Measurements from ENCODE around the gene PC.

GRCh38 chr11:66987158-66987620, 29.0 kb upstream of the PC start:
- TF ChIP-seq POLR2A (IDR thresholded peaks at IDR 0.05; ENCODE audit: low read depth, low read length) (no peak), CTCF (IDR thresholded peaks at IDR 0.05; ENCODE audit: extremely low read depth in 1 of 2, insufficient read depth in 1 of 2, low read depth in 1 of 2, low read length in 2 of 2) (no peak), POLR2AphosphoS5 (IDR thresholded peaks at IDR 0.05; ENCODE audit: insufficient read depth, low read depth, low read length) (no peak), EZH2 (IDR thresholded peaks at IDR 0.05; ENCODE audit: borderline replicate concordance, low read depth, low read length, severe bottlenecking) (no peak), FOS (IDR thresholded peaks at IDR 0.05; ENCODE audit: borderline replicate concordance, insufficient read depth, low read length) (no peak), JUN (IDR thresholded peaks at IDR 0.05; ENCODE audit: borderline replicate concordance, insufficient read depth, insufficient read length, low read depth) (no peak), MAX (IDR thresholded peaks at IDR 0.05; ENCODE audit: insufficient read depth, insufficient read length) (no peak), MYC (IDR thresholded peaks at IDR 0.05; ENCODE audit: low read depth, low read length) (no peak), GATA2 (IDR thresholded peaks at IDR 0.05; ENCODE audit: insufficient read depth, insufficient read length, low read depth, low read length) (no peak)

All from endothelial cell of umbilical vein (primary cell).